AG10803 (cell line): ENCODE measurements around the gene ECI1.
"Not testable (repeated sequence)": the region's sequence is repeated elsewhere in the genome, so short reads cannot be mapped to it uniquely, and the experiment has no call there.

Experiments
- DNase-seq: peaks from one replicate; pipeline ENCODE4 v3.0.0; 2010; ENCODE audit warnings: low read depth
- H3K4me3 ChIP-seq: 2 replicates; pipeline ENCODE4 v1.5.1; 2011; ENCODE audit warnings: mild to moderate bottlenecking, low read length, control low read depth
- TF ChIP-seq, protein P1 (sequence below): conservative IDR thresholded peaks from 2 replicates; pipeline ENCODE4 v1.5.1; 2011; ENCODE audit warnings: mild to moderate bottlenecking, low read length, control low read depth, inconsistent platforms

Gene ECI1

DNA sequence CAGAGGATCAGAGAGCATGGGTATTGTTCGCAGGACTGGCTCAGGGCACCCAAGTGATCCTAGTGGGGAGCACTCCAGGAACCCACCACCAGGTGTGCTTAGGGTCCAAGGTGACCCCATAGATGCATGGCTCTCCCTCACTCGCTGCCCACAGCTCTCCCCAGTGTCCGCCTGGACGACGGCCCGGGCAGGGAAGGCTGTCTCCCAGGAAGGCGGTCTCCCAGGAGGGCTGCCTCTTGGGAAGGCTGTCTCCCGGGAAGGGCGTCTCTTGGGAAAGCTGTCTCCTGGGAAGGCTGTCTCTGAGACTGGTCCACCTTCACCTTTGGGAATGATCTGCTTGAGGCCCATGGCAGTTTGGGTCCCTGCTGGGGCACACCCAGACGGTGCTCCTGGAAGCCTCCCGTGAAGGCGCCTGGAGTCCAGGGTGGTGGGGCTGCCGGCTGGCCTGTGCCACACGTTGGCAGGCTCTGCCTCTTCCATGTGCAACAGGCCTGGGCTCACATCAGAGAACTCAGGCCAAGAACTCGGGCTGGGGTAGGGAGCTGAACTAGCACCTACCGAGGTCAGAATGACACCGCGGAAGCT, 5.0 kb downstream of the ECI1 start:
- H3K4me3 ChIP-seq, result no peak overlapping the region
- TF ChIP-seq, protein P1, sequence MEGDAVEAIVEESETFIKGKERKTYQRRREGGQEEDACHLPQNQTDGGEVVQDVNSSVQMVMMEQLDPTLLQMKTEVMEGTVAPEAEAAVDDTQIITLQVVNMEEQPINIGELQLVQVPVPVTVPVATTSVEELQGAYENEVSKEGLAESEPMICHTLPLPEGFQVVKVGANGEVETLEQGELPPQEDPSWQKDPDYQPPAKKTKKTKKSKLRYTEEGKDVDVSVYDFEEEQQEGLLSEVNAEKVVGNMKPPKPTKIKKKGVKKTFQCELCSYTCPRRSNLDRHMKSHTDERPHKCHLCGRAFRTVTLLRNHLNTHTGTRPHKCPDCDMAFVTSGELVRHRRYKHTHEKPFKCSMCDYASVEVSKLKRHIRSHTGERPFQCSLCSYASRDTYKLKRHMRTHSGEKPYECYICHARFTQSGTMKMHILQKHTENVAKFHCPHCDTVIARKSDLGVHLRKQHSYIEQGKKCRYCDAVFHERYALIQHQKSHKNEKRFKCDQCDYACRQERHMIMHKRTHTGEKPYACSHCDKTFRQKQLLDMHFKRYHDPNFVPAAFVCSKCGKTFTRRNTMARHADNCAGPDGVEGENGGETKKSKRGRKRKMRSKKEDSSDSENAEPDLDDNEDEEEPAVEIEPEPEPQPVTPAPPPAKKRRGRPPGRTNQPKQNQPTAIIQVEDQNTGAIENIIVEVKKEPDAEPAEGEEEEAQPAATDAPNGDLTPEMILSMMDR, result no peak
- DNase-seq, result no peak

DNA sequence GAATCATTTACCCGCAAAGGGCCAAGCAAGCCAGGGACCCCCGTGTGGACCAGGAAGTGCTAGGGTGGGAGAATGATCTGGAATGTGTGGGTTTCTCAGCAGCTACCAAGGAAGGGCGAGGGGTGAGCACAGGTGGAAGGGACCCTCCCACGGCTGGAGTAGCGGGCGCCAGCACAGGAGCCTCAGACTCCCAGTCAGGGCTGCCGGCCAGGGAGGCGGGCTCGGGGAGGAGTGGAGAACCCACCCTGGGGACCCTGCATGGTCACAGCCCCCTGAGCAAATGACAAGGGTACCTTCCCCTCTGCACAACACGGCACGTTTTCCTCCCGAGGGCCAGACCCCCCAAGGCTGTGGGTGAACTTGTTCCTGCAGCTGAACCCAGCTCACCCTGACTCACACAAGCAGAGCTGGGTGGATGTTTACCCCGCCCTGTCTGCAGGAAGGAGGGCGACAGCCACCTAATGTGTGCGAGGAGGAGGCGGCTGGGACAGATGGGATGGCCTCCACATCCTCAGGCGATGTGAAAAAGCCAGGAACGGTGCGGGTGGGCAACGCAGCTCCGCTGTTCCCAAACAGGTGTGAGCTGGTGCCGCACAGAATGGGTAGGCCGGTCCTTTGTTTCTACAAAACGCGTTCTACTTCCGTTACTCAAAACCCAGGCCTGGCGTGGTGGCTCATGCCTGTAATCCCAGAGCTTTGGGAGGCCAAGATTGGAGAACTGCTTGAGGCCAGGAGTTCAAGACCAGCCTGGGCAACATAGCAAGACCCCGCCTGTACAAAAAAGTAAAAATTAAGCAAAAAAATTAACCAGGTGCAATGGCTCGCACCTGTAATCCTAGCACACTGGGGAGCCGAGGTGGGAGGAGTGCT, 6.2 kb downstream of the ECI1 start:
- no peak overlapping the region for H3K4me3 ChIP-seq
- TF ChIP-seq, protein P1, result no peak
- no peak for DNase-seq

DNA sequence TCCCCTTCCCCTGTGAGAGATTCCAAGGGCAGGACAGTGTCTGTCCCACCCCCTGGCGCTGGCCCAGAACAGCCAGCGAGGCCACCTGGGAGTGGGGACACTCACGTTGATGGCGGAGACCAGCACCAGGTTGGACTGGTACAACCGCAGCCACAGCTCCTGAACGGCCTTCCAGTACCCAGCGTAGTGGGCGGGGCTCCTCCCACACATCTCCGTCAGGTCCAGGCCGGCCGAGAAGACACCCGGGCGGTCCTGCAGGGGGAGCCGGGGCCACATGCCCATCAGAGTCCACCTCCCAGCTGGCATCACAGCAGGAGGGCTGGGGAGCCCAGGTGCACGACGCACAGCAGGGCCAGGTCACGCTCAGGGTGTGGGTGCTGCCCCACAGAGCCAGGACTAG, 7.1 kb downstream of the ECI1 start:
- TF ChIP-seq, protein P1, result no peak
- H3K4me3 ChIP-seq, result no peak overlapping the region
- no peak for DNase-seq

DNA sequence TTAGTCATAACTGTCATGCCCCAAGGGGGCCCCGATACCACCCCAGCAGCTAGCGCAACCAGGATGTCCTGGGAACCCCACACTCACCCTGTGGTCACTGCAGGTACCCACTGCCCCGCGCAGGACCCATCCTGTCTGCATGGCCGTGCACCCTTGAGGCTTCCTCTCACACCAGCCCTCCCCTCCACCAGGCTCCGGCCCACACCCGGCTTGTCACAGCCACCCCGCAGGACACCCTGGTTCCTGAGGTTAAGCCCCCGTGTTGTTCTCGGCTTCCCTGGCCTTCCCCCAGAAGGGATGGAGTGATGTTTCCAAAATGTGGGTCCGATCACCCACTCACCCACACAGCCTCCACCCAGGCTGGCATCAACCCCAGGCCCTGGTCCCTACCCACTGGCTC, 7.6 kb downstream of the ECI1 start:
- DNase-seq, result no peak
- TF ChIP-seq, protein P1, result no peak
- H3K4me3 ChIP-seq, result no peak overlapping the region

DNA sequence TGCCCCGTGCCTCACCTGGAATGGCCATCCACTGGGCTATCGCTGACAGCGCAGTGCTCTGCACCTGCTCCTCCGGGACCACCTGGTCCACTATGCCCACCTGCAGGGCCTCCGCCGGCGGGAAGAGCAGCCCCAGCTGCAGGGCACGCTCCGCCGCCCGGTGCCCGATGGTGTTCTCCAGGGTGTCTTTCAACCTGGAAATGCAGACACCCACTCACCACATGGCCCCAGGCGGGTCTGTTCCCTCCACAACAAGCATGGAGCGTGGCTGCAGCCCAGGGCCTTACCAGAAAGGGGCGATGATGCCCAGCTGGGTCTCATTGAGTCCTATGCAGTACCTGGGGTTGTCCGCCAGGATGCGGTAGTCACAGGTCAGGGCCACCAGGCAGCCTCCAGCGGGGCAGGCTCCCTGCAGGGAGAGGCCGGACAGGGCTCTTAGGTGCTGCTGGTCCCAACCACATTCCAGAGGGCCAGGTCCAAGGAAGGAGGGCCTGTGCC, 8.3 kb downstream of the ECI1 start:
- TF ChIP-seq, protein P1, result no peak
- no peak overlapping the region for H3K4me3 ChIP-seq
- DNase-seq, result no peak

DNA sequence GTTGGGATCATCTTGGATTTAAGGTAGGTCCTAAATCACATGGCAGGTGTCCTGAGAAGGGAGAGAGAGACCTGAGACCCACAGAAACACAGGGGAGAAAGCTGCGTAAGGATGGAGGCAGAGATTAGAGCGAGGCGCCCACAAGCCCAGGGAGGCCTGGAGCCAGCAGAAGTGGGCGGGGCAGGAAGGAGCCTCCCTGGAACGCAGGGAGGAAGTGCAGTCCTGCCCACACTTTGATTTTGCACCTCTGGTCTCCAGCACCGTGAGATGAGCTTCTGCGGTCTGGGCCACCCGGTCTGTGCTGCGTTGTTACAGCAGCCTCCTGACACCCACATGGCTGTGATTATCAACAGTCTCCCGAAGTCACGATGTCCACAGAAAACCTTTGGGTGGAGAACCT, 8.8 kb downstream of the ECI1 start:
- H3K4me3 ChIP-seq, result no peak overlapping the region
- no peak for DNase-seq
- TF ChIP-seq, protein P1, result no peak

DNA sequence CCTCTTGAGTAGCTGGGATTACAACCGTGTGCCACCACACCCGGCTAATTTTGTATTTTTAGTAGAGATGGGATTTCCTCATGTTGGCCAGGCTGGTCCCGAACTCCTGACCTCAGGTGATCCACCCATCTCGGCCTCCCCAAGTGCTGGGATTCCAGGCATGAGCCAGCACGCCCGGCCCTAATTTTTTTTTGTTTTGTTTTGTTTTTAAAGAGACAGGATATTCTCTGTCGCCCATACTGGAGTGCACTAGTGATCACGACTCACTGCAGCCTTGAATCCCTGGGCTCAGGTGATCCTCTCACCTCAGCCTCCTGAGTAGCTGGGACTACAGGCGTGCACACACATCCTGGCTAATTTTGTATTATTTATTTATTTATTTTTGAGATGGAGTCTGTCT, 11.1 kb downstream of the ECI1 start:
- DNase-seq, H3K4me3 ChIP-seq: not testable (repeated sequence)
